COLO668 (cell line): ENCODE results near the gene ID3.
A peak's percentile ranks its signal among the peaks of the same experiment; 100 is the strongest.

ENCODE experiments used
- DNase-seq: peaks from one replicate; lab custom pipeline; 2025; ENCODE audit not compliant: unreplicated experiment; lab: John Stamatoyannopoulos, UW

Gene ID3, protein sequence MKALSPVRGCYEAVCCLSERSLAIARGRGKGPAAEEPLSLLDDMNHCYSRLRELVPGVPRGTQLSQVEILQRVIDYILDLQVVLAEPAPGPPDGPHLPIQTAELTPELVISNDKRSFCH

DNA sequence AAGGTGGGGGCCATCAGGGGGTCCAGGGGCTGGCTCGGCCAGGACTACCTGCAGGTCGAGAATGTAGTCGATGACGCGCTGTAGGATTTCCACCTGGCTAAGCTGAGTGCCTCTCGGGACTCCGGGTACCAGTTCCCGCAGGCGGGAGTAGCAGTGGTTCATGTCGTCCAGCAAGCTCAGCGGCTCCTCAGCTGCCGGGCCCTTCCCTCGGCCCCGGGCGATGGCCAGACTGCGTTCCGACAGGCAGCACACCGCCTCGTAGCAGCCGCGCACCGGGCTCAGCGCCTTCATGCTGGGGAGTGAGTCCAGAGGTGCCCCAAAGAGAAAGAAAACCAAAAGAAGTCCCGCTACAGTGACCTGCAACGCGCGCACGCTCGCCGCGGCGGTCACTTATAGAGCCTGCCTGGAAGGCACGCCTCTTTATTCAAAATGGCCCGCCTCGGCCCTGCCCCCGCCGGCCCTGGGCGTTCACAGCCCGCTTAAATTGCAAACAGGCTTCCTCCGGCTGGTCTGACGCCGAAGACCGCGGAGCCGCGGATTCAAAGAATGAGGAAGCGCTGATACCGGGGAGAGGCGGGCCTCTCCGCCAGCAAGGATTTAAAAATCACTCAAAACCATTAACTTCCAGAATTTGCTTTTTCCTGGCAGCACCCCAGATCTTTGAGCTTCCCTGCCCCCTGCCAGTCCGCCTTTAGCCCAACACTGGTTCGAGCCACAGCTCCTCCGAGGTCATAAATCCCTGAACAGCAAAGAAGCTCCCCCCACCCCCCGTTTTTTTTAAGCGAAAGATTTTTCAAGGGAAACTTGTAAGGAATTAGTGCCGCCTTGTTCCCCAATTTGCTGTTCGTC lies at the start of gene ID3:
ID3 (minus strand) TSS at position 366 of the 849 bp plus-strand sequence; CDS start at position 291, 75 bp downstream.
- peak; percentile 99 for DNase-seq

DNA sequence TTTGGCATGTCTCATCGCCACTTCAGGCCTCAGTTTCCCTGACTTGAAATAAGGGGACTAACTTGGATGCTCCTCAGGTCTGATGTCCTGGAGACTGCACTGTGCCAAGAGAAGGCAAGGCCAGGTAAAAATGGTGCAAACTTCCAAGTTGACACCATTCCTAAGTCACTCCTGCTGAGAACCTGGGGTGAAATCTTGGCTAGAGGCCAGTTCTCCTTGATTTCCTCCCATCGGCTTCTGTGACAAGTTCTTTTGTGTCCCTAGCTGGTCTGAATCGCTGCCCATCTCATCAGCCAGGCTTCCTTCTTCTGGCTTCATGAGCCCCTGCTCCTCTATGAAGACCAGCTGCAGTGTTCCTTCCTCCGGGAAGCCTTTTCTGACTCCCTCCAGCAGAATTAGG lies 48.6 kb upstream of the ID3 start:
- DNase-seq = no peak

DNA sequence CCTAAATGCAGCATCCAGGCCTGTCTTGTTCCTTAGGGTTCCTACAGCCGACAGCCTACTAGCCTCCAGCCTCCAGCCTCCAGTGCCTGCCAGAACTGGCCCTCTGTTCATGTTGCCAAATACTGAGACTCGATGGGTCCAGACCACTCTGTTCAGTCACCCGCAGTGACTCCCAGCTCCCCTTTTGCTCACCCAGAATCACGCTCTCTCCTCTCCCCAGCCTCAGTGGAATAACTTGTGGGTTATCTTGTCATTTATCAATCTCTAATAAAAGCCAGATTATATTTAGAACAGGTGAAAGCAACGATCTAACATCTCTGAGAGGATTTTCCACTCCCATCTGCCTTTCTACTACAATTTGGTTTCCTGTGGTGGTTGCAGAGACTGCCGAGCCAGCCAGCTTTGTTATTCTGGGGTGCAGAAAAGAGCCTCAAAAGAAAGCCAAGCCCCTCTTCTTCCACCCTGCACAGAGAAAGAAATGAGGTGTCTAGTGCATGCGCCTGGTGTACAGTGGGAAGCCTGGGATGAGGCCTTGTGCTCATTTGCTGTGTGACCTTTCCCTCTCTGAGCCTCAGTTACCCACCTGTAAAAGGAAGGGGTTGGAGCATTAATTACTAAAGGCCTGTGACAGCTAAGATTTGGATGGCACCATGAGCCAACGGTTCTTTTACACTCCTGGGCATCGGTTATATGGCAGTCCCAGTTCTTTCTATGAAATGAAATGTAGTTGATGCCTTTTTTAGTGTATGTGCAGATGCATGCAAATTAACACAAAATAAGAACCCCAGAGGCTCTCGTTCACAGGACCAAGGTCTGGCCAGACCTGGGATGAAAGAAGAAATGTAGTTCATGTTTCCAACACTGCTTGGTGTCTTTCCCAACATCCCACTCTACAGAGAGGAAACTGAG lies 42.9 kb upstream of the ID3 start:
- no peak for DNase-seq

DNA sequence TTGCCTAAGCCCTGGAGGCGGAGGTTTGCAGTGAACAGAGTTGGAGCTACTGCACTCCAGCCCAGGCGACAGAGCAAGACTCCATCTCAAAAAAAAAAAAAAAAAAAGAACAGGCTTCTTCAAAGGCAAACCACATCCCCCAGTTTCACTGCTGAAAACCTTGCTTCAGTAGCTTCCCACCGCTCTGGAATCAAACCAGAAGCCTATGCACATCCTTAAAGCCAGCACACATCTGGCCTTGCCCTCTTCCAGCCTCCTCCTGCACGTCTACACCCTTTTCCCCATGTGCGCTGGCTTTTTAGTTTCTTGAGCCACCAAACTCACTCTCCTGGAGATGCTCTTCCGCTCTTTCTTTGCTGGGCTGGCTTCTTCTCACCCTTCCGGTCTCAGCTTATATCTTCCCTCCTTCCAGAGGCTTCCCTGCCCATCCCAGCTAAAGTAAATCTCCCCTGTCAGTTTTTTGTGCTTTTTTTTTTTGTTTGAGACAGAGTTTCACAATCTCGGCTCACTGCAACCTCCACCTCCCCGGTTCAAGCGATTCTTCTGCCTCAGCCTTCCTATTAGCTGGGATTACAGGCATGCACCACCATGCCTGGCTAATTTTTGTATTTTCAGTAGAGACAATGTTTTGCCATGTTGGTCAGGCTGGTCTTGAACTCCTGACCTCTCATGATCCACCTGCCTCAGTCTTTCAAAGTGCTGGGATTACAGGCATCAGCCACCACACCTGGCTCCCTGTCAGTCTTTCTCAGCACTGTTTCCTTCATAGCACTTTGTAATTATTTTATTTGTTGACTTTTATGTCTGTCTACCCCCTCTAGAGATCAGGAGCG lies 42.0 kb upstream of the ID3 start:
- DNase-seq = no peak

DNA sequence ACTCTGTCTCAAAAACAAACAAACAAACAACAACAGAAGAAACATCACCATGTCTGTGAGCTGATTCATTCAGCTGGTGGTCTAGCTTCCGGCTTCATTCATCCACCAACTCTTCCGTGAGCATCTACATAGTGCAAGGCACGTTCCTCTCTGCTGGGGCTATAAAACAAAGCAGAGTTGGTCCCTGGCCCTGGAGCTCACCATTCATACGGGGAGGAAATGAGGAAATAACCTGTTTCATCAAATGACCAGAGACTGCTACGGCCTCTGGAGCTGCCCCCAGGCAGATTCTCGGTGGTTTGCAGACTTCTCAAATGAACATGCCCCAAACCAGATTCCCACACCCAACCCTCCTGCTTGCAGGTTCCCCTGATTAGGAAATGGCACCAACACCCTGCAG lies 41.0 kb upstream of the ID3 start:
- DNase-seq = no peak

DNA sequence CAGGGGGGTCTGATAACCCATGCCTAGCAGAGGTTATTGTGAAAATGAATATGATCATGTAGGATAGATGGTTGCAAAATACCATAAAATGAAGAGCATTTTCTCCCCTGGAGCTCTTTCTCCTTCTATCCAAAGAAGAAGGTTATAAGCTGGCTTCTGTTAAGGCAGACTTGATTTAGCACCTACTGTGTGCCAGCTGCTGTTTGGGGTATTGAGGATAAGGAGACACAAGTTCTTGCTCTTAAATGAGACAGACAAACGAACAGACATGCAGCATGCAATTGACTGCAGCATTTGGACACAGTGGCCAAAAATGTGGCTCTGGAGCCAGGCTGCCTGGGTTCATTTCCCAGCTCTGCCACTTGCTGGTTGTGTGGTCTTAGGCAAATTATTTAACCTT lies 39.8 kb upstream of the ID3 start:
- DNase-seq = no peak

DNA sequence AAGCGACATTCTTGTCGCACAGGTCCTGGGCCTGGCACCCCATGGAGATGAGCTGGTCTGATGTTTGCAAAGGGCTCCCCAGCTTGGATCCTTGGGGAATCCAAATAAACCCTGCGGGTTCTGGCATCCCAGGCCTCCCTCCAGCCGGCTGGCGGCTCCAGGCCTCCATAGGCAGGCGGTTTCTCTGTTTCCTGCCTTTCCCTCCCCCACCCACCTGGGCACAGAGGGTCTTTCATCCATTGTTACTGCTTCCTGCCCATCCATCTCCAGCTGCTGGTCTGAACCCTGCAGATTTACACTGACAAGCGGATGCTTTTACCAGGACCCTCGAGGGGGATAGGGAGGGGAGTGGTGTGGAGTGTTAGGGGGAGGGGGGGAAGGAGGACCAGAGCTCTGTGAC lies 39.1 kb upstream of the ID3 start:
- DNase-seq = peak; percentile 89

DNA sequence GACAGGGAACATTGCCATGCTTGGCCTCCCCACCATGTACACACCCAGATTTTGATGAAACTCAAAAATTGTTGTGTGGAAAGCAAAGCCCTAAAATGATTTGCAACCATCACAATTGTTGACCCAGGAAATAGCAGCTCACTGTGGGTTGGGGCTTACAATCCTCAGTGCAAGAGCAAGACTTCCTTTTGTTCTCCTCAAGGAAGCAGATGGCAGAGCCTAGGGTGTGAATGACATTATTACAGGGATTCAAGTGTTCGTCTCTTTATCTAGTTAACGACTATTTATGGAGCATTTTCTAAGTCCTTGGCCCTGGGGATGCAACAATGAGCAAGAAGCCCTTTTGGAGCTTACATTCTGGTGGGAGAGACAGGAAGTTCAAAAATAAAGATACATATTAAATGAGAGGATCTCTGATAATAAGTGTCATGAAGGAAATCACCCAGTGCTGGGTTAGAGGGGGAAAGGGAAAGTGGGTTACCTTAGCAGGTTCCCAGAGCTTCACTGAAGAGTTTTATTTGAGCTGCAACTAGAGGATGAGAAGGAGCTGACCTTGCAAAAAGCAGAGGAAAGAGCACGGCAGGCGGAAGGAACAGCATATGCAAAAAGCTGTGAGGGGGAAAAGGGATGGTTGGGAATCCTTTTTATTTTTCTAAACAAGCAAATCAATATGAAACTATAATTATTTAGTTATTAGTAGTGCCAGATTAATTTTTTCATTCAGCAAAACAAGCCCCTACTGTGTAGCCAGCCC lies 38.5 kb upstream of the ID3 start:
- no peak for DNase-seq

DNA sequence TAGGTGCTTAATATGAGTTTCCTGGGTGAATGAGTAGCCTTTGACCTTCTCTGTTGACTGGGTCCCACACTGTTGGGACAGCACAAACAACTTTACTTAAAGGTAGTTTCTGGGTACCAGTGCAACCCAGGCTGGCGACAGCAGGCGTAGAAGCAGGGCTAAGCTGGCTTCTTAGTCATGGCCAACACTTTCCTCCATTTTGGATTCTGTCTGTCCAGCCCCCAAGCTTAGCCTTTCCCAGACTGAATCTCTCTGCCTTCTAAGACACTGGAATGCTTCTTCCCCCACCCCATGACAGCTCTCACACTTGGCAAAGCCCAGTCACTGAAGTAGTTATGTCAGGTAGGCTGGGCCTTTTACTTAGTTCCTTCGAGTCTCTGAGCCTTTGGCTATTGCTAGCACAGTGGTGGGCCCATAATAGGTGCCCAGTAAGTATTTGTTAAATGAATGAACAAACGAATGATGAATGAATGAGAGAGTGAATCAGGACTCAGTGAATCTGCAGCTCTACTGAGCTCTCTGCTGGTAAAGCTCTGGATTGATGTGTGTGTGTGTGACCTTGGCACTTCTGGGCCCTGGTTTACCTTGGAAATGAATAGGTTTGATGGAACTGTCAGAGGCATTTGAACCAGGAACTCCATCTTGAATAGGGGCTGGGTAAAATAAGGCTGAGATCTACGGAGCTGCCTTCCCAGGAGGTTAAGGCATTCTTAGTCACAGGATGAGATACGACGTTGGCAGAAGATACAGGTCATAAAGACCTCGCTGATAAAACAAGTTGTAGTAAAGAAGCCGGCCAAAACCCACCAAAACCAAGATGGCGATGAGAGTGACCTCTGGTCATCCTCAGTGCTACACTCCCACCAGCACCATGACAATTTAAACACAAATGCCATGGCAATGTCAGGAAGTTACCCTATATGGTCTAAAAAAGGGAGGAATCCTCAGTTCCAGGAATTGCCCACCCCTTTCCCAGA lies 37.4 kb upstream of the ID3 start:
- DNase-seq = no peak

DNA sequence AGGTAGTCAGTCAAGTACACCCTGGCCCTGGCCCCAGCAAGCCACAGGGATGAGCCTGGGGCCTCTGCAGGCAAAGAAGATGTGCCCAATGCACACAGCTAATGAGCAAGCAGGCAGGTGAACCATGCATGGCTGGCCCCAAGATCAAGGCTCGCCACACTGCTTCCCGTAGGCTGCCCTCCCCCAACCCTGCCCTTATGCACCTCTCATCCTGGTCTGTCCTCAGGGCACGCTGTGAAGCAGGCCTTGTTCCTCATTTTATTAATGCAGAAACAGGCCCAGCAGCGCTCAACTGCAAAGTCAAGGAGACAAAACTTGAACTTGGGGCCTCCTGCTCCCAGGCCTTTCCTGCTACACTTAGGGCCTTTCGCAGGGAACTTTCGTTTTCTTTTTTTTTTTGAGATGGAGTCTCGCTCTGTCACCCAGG lies 35.6 kb upstream of the ID3 start:
- peak; percentile 59 for DNase-seq

DNA sequence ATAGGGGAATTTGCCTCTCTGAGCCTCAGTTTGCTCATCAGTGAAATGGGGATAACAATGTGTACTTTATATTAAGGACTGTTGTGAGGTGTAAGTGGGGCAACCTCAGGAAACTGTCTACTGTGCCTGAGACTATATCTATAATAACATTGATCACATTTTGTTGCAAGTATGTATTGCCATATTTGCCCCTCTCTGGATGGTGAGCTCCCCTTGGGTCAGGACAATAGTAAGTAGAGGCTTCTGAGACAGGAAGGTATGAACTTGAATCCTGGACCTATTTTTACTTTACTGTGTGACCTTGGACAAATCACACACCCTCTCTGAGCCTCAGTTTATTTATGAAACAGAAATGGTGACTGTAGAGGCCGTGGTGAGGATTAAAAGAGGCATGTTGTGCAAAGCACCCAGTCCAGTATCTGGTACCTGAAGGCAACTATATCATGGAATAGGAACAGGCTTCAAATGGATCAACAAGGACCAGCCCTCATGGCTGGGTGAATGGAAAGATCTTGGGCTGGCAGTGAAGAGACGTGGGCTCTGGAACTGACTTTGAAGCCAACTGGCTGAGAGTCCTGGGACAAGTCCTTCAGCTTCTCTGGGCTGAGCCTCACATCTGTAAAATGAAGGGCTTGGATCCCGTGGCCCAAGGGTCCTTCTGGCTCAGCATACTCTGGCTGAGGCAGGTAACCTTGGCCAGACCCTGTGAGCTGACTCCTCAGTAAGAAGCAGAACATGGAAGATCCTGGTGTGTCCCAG lies 35.0 kb upstream of the ID3 start:
- no peak for DNase-seq

DNA sequence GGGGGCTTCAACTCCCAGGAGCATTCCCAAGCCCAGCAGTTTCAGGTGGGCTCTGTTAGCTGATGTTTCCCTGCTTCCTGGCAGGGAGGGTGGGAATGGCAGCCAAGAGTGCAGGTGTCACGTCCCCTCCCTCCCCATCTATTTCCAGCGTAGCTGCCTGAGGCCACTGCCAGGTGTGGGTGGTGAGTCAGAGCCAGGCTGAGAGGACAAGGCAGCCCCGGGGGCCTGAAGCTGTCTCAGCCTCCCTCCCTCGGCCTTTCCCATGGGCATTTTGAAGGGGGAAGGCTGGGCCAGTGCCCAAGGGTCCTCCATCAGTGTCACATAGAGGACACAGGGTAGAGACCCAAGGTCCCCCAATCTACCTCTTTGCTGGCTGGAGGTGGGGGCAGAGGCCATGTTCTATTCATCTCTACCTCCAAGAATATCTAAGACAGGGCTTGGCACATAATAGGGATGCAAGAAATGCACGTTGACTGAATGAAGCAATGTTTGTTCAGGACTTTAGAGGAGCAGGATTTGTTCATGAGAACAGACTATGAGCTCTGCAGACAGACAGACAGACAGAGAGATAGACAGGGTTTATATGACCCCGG lies 34.4 kb upstream of the ID3 start:
- DNase-seq = peak; percentile 97

DNA sequence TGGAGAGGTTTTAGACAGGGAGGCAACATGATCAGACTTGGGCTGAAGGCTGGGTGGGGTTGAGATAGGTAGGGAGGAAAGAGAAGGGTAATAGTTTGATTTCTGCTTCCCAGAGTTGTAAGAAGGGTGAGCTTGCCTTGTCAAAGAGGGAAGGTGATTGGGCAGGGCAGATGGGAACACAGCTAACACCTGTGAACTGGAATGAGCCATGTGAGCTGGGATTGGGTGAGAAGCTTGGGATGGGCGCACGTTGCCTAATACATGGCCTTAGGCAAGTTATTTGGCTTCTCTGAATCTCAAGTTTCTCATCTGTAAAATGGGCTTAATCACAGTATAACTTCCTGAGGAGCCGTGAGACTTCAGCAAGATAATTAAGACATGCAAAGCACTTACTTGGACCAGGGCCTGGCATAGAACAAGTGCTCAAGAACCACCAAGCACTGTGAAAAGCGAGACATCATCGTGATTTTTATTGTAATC lies 33.8 kb upstream of the ID3 start:
- peak; percentile 61 for DNase-seq

DNA sequence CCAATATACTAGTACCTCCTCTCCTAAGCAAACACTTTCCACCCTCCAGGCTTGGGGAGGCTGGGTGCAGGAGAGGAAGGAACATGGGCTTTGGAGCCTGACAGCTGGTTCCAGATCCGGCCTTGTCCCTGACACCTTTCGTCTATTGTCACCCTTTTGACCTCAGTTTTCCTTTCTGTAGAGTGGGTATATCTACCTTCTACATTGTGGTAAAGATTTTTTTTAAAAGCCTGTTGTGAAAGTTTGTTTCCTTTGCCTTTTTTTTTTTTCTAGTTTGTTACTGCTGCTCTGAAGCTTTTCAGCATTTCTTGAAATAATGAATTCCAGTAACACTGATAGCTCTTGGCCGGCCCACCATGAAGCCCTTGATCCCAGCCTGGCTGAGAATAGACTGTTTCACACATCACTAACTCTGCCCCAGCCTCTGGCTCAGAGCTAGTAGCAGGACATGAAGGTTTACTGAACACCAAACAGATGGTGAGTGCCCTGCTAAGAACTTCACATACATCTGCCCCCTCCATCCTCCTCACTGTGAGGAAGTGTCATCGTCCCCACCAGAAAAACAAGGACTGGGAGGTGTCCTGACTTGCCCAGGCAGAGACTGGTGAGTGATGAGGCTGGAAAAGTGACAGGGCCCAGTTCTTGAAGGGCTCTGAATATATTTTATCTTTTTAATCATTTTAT lies 33.0 kb upstream of the ID3 start:
- DNase-seq = peak; percentile 62

DNA sequence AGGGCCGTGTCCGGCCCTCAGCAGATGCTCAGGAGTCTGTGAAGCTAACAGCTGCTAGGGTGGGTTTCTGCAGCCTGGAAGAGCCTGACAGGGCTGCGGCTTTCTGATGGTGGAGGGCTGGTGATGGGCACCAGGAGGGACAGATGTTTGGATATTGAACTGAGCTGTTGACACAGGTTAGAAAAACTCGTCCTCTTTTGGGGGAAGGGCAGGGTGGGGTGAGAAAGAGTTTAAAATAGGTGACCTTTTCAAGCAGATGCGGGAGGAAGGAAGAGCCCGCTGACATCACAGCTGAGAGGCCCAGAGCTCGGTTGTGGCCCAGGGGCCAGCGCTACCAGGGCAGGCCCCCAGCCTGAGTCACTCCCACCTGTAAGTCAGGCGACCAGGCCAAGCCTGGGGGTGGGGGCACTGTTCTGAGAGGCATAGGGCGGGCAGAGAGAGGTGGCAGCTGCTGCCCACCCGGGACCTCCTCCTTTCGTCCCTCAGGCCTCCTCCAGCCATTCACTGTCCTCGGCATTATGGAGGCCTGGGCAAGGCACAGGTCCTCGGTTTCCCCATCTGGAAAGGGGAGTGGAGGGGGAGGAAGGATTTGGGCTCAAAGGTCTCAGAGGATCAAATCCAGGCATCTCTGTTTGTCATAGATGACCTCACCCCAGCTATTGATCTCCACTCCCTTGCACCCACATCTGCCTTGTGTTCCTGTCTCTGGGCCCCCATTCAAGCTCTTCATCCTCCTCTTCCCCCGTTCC lies 32.3 kb upstream of the ID3 start:
- DNase-seq = peak; percentile 93

DNA sequence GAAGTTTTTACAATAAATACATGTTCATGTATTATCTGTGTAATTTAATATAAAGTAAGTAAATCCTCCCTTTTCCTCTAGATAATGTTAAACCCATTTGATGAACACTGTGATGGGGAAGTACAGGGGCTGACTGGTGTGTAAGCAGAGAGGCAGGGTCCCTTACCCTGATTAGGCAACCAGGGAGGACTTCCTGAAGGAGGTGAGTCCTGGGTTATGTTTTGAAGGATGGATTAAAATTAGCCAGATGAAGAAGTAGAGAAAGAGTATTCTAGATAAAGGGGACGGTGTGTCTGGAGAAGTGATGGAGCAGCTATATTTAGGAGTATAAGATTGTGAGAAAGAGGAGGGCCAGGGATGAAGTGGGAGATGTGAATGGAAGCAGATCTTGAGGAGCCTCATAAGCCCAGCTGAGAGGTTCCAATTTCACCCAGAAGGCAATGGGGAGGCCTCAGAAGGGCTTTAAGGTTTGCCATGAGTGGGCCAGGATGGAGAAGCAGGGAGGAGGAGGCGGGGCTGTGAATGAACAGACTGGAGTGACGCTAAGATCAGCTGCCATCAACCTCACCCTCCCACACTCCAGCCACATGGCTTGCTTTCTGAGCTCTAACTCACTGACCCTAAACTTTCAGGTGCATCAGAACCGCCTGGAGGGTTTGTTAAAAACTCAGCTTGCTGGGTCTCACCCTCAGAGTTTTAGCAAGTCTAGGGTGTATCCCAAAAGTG lies 30.9 kb upstream of the ID3 start:
- no peak for DNase-seq
